Upper lobe of left lung (tissue), 6 donors: ENCODE measurements around the gene RAB40AL. TPM values are rescaled to one million over a fixed set of nuclear protein-coding genes. Genes with fewer than 3 reads are reported as not detected.

Source experiments
- ATAC-seq, 2 donors: fragments of 200-7000 bp; cut with Tn5 transposase; one replicate each; pipeline ENCODE4 v1.9.1; 2022; ENCODE audit warnings: mild to moderate bottlenecking in 2 of 2, moderate library complexity in 2 of 2; ENCODE audit not compliant: low FRiP score in 2 of 2
- DNase-seq, 2 donors: peaks; one replicate each; pipeline ENCODE4 v3.0.0-alpha.2; 2019 to 2020
- H3K27ac ChIP-seq, 4 donors: fragments of 200-600 bp; sonication (generic); one replicate each; pipeline ENCODE4 v1.5.1; 2016 to 2019
- H3K27me3 ChIP-seq, 4 donors: fragments of 200-600 bp; sonication (generic); one replicate each; pipeline ENCODE4 v1.5.1; 2017 to 2019
- H3K36me3 ChIP-seq, 4 donors: fragments of 200-600 bp; sonication (generic); one replicate each; pipeline ENCODE4 v1.5.1; 2016 to 2019
- H3K4me1 ChIP-seq, 4 donors: fragments of 200-600 bp; sonication (generic); one replicate each; pipeline ENCODE4 v1.5.1; 2018 to 2019
- H3K4me3 ChIP-seq, 4 donors: fragments of 200-600 bp; sonication (generic); one replicate each; pipeline ENCODE4 v1.5.1; 2017 to 2019; ENCODE audit warnings: mild to moderate bottlenecking in 2 of 4, moderate library complexity in 1 of 4
- H3K9me3 ChIP-seq, 4 donors: fragments of 200-600 bp; sonication (generic); one replicate each; pipeline ENCODE4 v1.5.1; 2018 to 2019
- EP300 ChIP-seq, 4 donors: sonication (generic); formaldehyde crosslinking; IDR thresholded peaks; one replicate each; pipeline ENCODE4 v1.5.1; 2017; ENCODE audit warnings: antibody characterized with exemption in 4 of 4, control low read depth in 2 of 4
- POLR2A ChIP-seq, 4 donors: fragments of 450-650 bp; IDR thresholded peaks; one replicate each; pipeline ENCODE4 v1.5.1; 2016 to 2017; ENCODE audit warnings: antibody characterized with exemption in 4 of 4, mild to moderate bottlenecking in 2 of 4
- POLR2AphosphoS5 ChIP-seq, 2 donors: sonication (generic); formaldehyde crosslinking; IDR thresholded peaks; one replicate each; pipeline ENCODE4 v1.5.1; 2017; ENCODE audit warnings: antibody characterized with exemption in 2 of 2
- WGBS, 2 donors: methylation state at CpG; one replicate each; pipeline ENCODE4 v1.1.5; 2017 to 2018; 5-methylcytosine and 5-hydroxymethylcytosine counted together
- total RNA-seq, 6 donors: library from RNA; depleted of rRNA in 4 of 6; stranded (reverse); fragments of >200 nt in 4 of 6; gene quantifications; one replicate each; pipeline versions ENCODE4 v1.1.0 to v1.2.1, GENCODE V29; 2016 to 2021
- TF ChIP-seq, protein P1 (sequence below), 6 experiments: fragments of 450-650 bp in 4 of 6; fragments of 200-600 bp in 2 of 6; sonication (generic) in 2 of 6; IDR thresholded peaks; one replicate each; pipeline ENCODE4 v1.5.1; 2016 to 2019; ENCODE audit warnings: antibody characterized with exemption in 6 of 6
- donor health status: DM: no; HTN: no; CAD: no; lungs with moderate emphysema.
- donor health status: DM: no; HTN: yes; CAD: no; lungs with severe emphysema.

RAB40AL gene
- total RNA-seq, 6 donors from 2014 or later = 0.71 to 15.7 (median 1.7) TPM; not detected in 1

DNA sequence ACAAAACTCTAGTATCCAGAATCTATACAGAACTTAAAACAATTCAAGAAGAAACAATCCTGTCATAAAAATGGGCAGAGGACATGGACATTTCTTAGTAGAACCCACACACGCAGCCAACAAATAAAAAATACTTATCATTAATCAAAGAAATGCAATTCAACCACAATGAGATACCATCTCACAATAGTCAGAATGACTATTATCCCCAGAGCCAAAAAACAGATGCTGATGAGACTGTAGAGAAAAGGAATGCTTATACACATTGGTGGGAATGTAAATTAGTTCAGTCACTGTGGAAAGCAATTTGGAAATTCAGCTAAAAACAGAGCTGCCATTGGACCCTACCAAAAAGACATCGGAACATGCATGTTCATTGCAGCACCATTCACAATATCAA is 37.9 kb downstream of the RAB40AL start:
- no peaks in the 10 kb centered on the region for H3K4me1 ChIP-seq
- H3K9me3 ChIP-seq = peaks cover 0 to 19% (median 6%) of the 10 kb centered on the region in 4 donors
- no peak for DNase-seq
- 88 to 94% methylated on average over 2 of the region's 2 CpGs for WGBS, 2 donors
- no peak overlapping the region for H3K4me3 ChIP-seq
- TF ChIP-seq POLR2A (IDR thresholded peaks at IDR 0.05) (no peak), POLR2AphosphoS5 (IDR thresholded peaks at IDR 0.05) (no peak)
- TF ChIP-seq, protein P1, sequence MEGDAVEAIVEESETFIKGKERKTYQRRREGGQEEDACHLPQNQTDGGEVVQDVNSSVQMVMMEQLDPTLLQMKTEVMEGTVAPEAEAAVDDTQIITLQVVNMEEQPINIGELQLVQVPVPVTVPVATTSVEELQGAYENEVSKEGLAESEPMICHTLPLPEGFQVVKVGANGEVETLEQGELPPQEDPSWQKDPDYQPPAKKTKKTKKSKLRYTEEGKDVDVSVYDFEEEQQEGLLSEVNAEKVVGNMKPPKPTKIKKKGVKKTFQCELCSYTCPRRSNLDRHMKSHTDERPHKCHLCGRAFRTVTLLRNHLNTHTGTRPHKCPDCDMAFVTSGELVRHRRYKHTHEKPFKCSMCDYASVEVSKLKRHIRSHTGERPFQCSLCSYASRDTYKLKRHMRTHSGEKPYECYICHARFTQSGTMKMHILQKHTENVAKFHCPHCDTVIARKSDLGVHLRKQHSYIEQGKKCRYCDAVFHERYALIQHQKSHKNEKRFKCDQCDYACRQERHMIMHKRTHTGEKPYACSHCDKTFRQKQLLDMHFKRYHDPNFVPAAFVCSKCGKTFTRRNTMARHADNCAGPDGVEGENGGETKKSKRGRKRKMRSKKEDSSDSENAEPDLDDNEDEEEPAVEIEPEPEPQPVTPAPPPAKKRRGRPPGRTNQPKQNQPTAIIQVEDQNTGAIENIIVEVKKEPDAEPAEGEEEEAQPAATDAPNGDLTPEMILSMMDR (IDR thresholded peaks at IDR 0.05) = no peak
- no peak overlapping the region for H3K27ac ChIP-seq
- no peak for ATAC-seq
- no peaks in the 10 kb centered on the region for H3K36me3 ChIP-seq
- H3K27me3 ChIP-seq = no peaks in the 10 kb centered on the region

DNA sequence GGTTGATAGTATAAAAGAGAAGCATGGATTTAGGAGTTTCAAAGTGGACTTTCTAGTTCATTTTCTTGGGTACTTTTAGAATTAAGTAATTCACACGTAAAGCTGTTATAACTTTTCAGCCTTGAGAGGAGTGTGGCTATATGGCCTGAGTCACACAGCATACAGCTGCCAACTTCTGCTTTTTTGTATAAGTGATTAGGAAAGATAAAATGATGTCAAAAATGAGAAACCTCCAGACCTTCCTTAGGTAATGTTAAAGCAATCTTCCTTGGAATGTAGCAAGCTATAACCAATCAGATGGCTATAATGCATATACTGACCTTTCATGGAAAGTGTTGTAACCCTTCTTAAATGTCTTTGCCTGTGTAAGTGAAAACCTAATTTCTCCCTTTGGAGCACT is 39.2 kb downstream of the RAB40AL start:
- H3K36me3 ChIP-seq = no peaks in the 10 kb centered on the region
- TF ChIP-seq POLR2AphosphoS5 (IDR thresholded peaks at IDR 0.05) (no peak), EP300 (IDR thresholded peaks at IDR 0.05) (no peak), POLR2A (IDR thresholded peaks at IDR 0.05) (no peak)
- TF ChIP-seq, protein P1 (IDR thresholded peaks at IDR 0.05) = no peak
- no peak for ATAC-seq
- no peak overlapping the region for H3K4me3 ChIP-seq
- peaks cover 0 to 15% (median 2%) of the 10 kb centered on the region in 4 donors for H3K9me3 ChIP-seq
- H3K27ac ChIP-seq = no peak overlapping the region
- no peaks in the 10 kb centered on the region for H3K4me1 ChIP-seq
- DNase-seq = no peak
- WGBS, 2 donors = 60 to 100% methylated on average over 1 of the region's 1 CpG
- no peaks in the 10 kb centered on the region for H3K27me3 ChIP-seq

DNA sequence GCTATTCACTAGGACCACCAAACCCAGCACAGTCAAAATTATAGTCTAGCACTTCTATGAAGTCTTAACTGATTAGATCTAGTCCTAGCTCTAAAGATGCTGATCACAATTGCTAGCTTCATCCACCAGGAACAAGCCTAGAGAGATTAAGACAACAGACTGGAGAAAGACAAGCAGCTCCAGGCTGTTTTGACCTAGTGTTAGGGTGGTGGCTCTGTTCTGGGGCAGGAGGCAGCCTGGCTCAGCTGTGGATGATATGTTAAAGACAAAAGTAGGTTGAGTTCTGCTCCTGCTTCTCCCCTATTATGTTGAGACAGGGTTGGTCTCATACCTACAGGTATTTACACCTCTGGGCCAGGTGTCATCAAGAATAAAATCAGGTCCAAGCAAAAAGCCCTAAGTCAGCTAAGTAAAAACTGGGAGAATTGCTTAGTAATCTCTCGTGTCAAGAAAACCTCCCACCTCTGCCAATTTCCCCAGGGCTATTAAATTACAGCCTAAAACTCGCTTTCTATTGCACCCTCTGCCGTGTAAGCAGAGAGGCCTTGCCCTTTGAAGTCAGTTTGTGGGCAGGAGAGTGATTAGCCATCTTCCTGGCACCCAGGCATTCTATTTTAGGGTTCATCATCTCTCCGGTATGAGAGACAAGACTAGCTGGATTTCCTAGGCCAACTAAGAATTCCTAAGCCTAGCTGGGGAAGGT is 39.9 kb downstream of the RAB40AL start:
- Histone ChIP-seq H3K27me3 (no peaks in the 10 kb centered on the region), H3K9me3 (peaks cover 0 to 8% (median 0%) of the 10 kb centered on the region in 4 donors), H3K36me3 (no peaks in the 10 kb centered on the region), H3K4me3 (no peak overlapping the region), H3K27ac (no peak overlapping the region), H3K4me1 (no peaks in the 10 kb centered on the region)
- DNase-seq (no peak), ATAC-seq (no peak)
- TF ChIP-seq EP300 (IDR thresholded peaks at IDR 0.05) (no peak), POLR2A (IDR thresholded peaks at IDR 0.05) (no peak), POLR2AphosphoS5 (IDR thresholded peaks at IDR 0.05) (no peak)
- TF ChIP-seq, protein P1 (IDR thresholded peaks at IDR 0.05) = no peak
- 50 to 60% methylated on average over 4 of the region's 4 CpGs for WGBS, 2 donors

DNA sequence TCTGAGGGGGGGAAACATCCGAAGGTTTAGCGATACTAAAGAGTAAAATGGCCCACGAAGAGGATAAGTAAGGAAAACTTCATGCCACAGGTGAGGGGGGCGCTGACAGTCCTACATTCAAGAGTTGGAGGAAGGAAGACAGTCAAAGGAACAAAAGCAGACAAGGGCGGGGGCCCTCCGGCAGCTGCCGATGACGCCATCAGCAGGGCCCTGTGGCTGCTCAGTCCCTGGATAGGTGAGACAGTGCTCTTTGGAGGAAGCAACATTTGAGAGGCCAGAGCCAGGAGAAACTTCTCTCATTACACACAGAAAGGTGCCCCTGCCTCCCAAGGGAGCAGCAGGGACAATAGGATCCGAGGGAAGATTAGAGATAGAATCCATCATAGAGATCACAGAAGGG is 41.5 kb downstream of the RAB40AL start:
- TF ChIP-seq EP300 (IDR thresholded peaks at IDR 0.05) = no peak
- TF ChIP-seq, protein P1 (IDR thresholded peaks at IDR 0.05) = no peak
- TF ChIP-seq POLR2A (IDR thresholded peaks at IDR 0.05) = no peak
- TF ChIP-seq POLR2AphosphoS5 (IDR thresholded peaks at IDR 0.05) = no peak
- Histone ChIP-seq H3K9me3 (no peaks in the 10 kb centered on the region), H3K27me3 (no peaks in the 10 kb centered on the region), H3K36me3 (no peaks in the 10 kb centered on the region), H3K27ac (no peak overlapping the region), H3K4me3 (no peak overlapping the region), H3K4me1 (no peaks in the 10 kb centered on the region)
- 66 to 80% methylated on average over 9 of the region's 9 CpGs for WGBS, 2 donors
- ATAC-seq (no peak), DNase-seq (peak in 1 of 2 donors; percentile 16)

DNA sequence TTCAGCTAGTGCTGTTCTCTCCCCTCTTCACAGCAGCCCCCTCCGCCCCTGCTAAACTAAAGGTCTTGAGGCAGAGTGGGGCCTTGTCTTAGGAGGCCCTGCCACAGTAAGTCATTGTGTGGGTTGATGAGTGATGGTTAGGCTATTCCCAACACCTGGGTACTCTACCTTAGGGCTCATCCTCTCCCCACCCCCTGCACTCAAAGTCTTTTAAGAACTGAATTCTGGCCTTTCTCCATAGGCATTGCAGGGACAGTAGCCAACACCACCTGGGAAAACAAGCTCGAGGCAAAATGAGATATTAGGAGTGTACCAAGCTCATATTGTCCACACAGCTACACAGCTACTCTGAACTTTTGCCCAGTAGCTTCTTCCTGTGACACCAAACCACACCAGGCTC is 42.5 kb downstream of the RAB40AL start:
- 84 to 94% methylated on average over 2 of the region's 2 CpGs for WGBS, 2 donors
- H3K4me3 ChIP-seq = no peak overlapping the region
- no peaks in the 10 kb centered on the region for H3K4me1 ChIP-seq
- H3K27ac ChIP-seq = no peak overlapping the region
- DNase-seq = no peak
- TF ChIP-seq POLR2A (IDR thresholded peaks at IDR 0.05) (no peak), POLR2AphosphoS5 (IDR thresholded peaks at IDR 0.05) (no peak), EP300 (IDR thresholded peaks at IDR 0.05) (no peak)
- TF ChIP-seq, protein P1 (IDR thresholded peaks at IDR 0.05) = no peak
- H3K27me3 ChIP-seq = no peaks in the 10 kb centered on the region
- H3K36me3 ChIP-seq = no peaks in the 10 kb centered on the region
- no peaks in the 10 kb centered on the region for H3K9me3 ChIP-seq
- ATAC-seq = no peak
